PC-9 (cell line): ENCODE measurements around the gene PCSK1N. TPM values are rescaled to one million over a fixed set of nuclear protein-coding genes. Genes with fewer than 3 reads are reported as not detected.

ENCODE experiments used
- BruUV-seq: library from RNA; stranded (reverse); fragments of 400-500 nt; replicated peaks from 2 replicates; lab custom pipeline; 2021; lab: Mats Ljungman, UMichigan
- CTCF ChIA-PET: fragments of 300-600 bp; sonication (Branson Sonifier 250); formaldehyde crosslinking; loops from one replicate; lab custom pipeline; 2022; ENCODE audit warnings: antibody characterized with exemption; lab: Charles Lee
- POLR2A ChIA-PET: fragments of 300-600 bp; sonication (Branson Sonifier 250); formaldehyde crosslinking; loops from one replicate; lab custom pipeline; 2022; ENCODE audit warnings: antibody characterized with exemption; ENCODE audit not compliant: unreplicated experiment; lab: Charles Lee
- DNase-seq, 2 experiments: peaks; one replicate each; pipeline versions ENCODE4 v3.0.0 to v3.0.0-alpha.2; 2015 to 2022; ENCODE audit warnings: mixed read lengths in 1 of 2
- H2AFZ ChIP-seq: fragments of 200-600 bp; sonication (generic); 2 replicates; pipeline ENCODE4 v1.8.1; 2017; ENCODE audit warnings: antibody characterized with exemption
- H3F3A ChIP-seq: fragments of 200-600 bp; sonication (generic); 2 replicates; pipeline ENCODE4 v1.8.1; 2017; ENCODE audit warnings: antibody characterized with exemption, mild to moderate bottlenecking, low read depth; ENCODE audit not compliant: insufficient read depth
- H3K27ac ChIP-seq: fragments of 200-600 bp; sonication (generic); 2 replicates; pipeline ENCODE4 v1.6.1; 2016; ENCODE audit warnings: mixed run types
- H3K27me3 ChIP-seq: fragments of 200-600 bp; sonication (generic); 2 replicates; pipeline ENCODE4 v1.6.1; 2016; ENCODE audit warnings: low read depth, mixed run types; ENCODE audit not compliant: insufficient read depth
- H3K36me3 ChIP-seq: fragments of 200-600 bp; sonication (generic); 2 replicates; pipeline ENCODE4 v1.6.1; 2016; ENCODE audit warnings: low read depth, mixed run types
- H3K4me1 ChIP-seq: fragments of 200-600 bp; sonication (generic); replicated peaks from 2 replicates; pipeline ENCODE4 v1.6.1; 2016; ENCODE audit warnings: mixed run types; ENCODE audit not compliant: insufficient read depth
- H3K4me2 ChIP-seq: fragments of 200-600 bp; sonication (generic); 2 replicates; pipeline ENCODE4 v1.6.1; 2017; ENCODE audit warnings: mixed run types
- H3K4me3 ChIP-seq: fragments of 200-600 bp; sonication (generic); 2 replicates; pipeline ENCODE4 v1.6.1; 2016; ENCODE audit warnings: mixed run types
- H3K79me2 ChIP-seq: fragments of 200-600 bp; sonication (generic); 2 replicates; pipeline ENCODE4 v1.6.1; 2017; ENCODE audit warnings: low read depth, mixed run types
- H3K9me2 ChIP-seq: fragments of 200-600 bp; sonication (generic); 2 replicates; pipeline ENCODE4 v1.8.1; 2017; ENCODE audit warnings: mild to moderate bottlenecking; ENCODE audit not compliant: insufficient read depth
- H3K9me3 ChIP-seq: fragments of 200-600 bp; sonication (generic); 2 replicates; pipeline ENCODE4 v1.8.1; 2016; ENCODE audit warnings: low read depth; ENCODE audit not compliant: insufficient read depth
- H4K20me1 ChIP-seq: fragments of 200-600 bp; sonication (generic); 2 replicates; pipeline ENCODE4 v1.8.1; 2017; ENCODE audit not compliant: insufficient read depth
- CTCF ChIP-seq: fragments of 200-600 bp; sonication (generic); conservative IDR thresholded peaks from 2 replicates; pipeline ENCODE4 v1.6.1; 2017; ENCODE audit warnings: mixed run types, antibody characterized with exemption, mild to moderate bottlenecking, moderate library complexity
- EZH2 ChIP-seq: fragments of 200-600 bp; sonication (generic); IDR thresholded peaks from 2 replicates; pipeline ENCODE4 v1.8.0; 2017; ENCODE audit warnings: antibody characterized with exemption, low read depth
- intact Hi-C: fragments of 100-400 bp; cut with micrococcal nuclease; formaldehyde crosslinking; loops from one replicate; pipeline ENCODE4 v1.10.0; 2022; ENCODE audit not compliant: unreplicated experiment
- total RNA-seq: library from RNA; stranded (reverse); gene quantifications from 2 replicates; pipeline ENCODE4 v1.2.3, GENCODE V29; 2021

The PCSK1N gene
- total RNA-seq, 1 experiment from 2014 or later = not detected

DNA sequence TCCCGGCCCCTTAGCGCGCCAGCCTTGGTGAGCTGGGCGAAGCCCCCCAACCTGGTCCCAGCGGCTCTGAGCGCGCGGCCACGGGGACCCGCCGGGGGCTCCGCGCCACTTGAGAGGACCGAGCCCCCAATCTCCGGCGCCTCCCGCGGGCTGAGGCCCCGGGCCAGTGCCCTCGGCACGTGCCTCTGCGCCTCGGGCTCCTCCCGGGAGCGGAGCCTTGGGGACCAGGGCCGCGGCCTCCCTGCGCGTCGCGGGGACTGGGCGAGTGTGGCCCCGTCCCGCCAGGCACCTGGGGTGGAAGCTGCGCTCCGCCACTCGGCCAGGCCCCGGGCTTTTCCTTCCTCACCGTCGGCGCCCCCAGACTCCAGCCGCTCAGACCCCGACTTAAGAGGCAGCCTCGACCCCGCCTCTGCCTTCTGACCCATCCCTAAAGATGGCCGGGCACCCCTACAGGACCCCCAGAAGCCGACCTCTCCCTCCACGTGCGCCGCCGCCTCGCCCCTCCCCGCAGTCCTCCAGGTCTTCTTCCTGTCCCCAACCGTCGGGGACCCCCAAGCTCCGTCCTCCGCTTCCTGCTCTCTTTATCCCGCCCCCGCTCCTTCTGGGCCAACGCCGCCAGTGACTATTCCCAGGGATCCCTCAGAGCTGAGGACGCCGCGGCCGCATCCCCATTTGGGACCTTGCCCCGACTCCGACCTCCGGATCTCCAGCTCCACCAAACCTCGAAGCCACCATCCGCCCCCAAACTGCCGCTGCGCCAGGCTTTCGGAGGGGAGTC, 8.3 kb downstream of the PCSK1N start:
- CTCF ChIA-PET = no interaction called here

DNA sequence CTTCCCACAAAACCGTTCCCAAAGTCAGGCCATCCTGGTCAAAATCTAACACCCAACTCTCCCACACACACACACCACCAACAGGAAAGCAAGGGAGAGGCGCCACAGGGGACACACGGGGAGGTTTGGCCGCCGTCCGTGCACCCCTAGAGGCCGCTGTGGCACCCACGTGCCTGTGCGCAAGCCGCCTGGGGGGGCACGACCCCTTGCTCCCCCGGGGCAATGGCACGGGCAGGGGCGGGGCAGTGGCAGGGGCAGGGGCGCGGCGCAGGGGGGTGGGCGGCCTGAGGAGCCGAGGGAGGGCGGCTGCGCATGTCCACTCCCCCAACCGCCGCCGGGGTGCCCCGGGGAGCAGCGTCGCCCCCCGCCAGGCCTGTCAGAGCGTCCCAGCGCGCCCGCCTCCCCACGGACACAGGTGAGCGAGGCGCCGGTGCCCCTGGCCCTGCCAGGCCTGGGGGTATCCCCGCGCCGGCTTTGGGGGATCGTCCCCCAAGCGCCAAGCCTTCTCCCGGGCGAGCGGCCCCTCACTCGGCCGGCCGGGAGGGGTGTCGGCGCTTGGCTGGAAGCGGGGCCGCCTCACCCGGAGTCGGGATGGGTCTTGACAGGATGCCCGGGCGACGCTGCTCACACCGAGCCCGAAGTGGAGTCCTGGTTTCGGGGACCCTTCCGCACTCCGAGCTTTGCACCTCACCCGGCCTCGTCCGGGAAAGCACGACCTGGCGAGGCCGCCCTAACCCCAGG, 9.1 kb downstream of the PCSK1N start, which contains the start of gene ERAS:
TSS of gene ERAS (plus strand) at position 379 of the 741 bp plus-strand sequence. CDS start 2,611 bp downstream, outside the sequence.
- no peak within 1 kb of the TSS for H3K4me3 ChIP-seq
- no peak within 1 kb of the TSS for H2AFZ ChIP-seq
- H3F3A ChIP-seq = no peaks in the 10 kb centered on the region
- no peaks in the 10 kb centered on the region for H3K9me2 ChIP-seq
- no peak within 1 kb of the TSS for H3K27ac ChIP-seq
- TF ChIP-seq EZH2 (no peak), CTCF (no peak)
- ChIA-PET POLR2A (no interaction called here), CTCF (no interaction called here)
- H4K20me1 ChIP-seq = no peaks in the 10 kb centered on the region
- H3K79me2 ChIP-seq = no peaks in the 10 kb centered on the region
- intact Hi-C loops = no loop called here
- no peak for DNase-seq
- no peaks in the 10 kb centered on the region for H3K36me3 ChIP-seq
- no peaks in the 10 kb centered on the region for H3K27me3 ChIP-seq
- BruUV-seq = no TSS peak
- no peak within 1 kb of the TSS for H3K4me2 ChIP-seq
- H3K9me3 ChIP-seq = no peaks in the 10 kb centered on the region
- no peaks in the 10 kb centered on the region for H3K4me1 ChIP-seq

More for the DNA sequence above, 8.3 kb downstream of the PCSK1N start:
- no TSS peak for BruUV-seq
- H3K27me3 ChIP-seq = no peaks in the 10 kb centered on the region
- no peaks in the 10 kb centered on the region for H4K20me1 ChIP-seq
- no peaks in the 10 kb centered on the region for H3K9me2 ChIP-seq
- H3K27ac ChIP-seq = no peak overlapping the region
- no peaks in the 10 kb centered on the region for H3K36me3 ChIP-seq
- H3K9me3 ChIP-seq = no peaks in the 10 kb centered on the region
- no peak for DNase-seq
- POLR2A ChIA-PET = no interaction called here
- no peaks in the 10 kb centered on the region for H3F3A ChIP-seq
- no peak overlapping the region for H3K4me3 ChIP-seq
- H2AFZ ChIP-seq = no peak overlapping the region
- no peak for TF ChIP-seq EZH2
- intact Hi-C loops = no loop called here
- H3K79me2 ChIP-seq = no peaks in the 10 kb centered on the region
- H3K4me1 ChIP-seq = no peaks in the 10 kb centered on the region
- H3K4me2 ChIP-seq = no peak overlapping the region

GRCh38 chrX:48824066-48824465, 11.3 kb downstream of the PCSK1N start:
- DNase-seq = no peak
- Histone ChIP-seq H3F3A (no peaks in the 10 kb centered on the region), H3K4me1 (no peaks in the 10 kb centered on the region), H3K79me2 (no peaks in the 10 kb centered on the region), H3K9me3 (no peaks in the 10 kb centered on the region), H2AFZ (no peak overlapping the region), H3K27ac (no peak overlapping the region), H4K20me1 (no peaks in the 10 kb centered on the region), H3K9me2 (no peaks in the 10 kb centered on the region), H3K4me3 (no peak overlapping the region), H3K36me3 (no peaks in the 10 kb centered on the region), H3K27me3 (no peaks in the 10 kb centered on the region), H3K4me2 (no peak overlapping the region)
- intact Hi-C loops = no loop called here
- TF ChIP-seq CTCF (no peak), EZH2 (no peak)
- POLR2A ChIA-PET = no interaction called here
- BruUV-seq = no TSS peak
- CTCF ChIA-PET = no interaction called here
